Astrocyte (in vitro differentiated cells and primary cell): ENCODE data around the gene ZBTB44. TPM values are rescaled to one million over a fixed set of nuclear protein-coding genes. Genes with fewer than 3 reads are reported as not detected.

Source experiments
- DNase-seq: peaks from one replicate; pipeline ENCODE4 v3.0.0-alpha.2; 2010; ENCODE audit warnings: low read depth
- FAIRE-seq: peaks from 2 replicates; lab custom pipeline; 2011; peaks lifted over from hg19 to GRCh38; lab: Jason Lieb, UNC
- H2AFZ ChIP-seq: 2 replicates; pipeline ENCODE4 v1.6.0; 2012; ENCODE audit warnings: low read depth, low read length, inconsistent platforms
- H3K27ac ChIP-seq: 2 replicates; pipeline ENCODE4 v1.5.1; 2011; ENCODE audit warnings: low read depth, low read length, inconsistent platforms
- H3K27me3 ChIP-seq: 2 replicates; pipeline ENCODE4 v1.6.0; 2011; ENCODE audit warnings: low read length, inconsistent platforms; ENCODE audit not compliant: insufficient read depth
- H3K36me3 ChIP-seq: 2 replicates; pipeline ENCODE4 v1.5.1; 2011; ENCODE audit warnings: low read length, inconsistent platforms; ENCODE audit not compliant: insufficient read depth
- H3K4me1 ChIP-seq: 2 replicates; pipeline ENCODE4 v1.5.1; 2011; ENCODE audit warnings: low read length, inconsistent platforms; ENCODE audit not compliant: insufficient read depth
- H3K4me2 ChIP-seq: 2 replicates; pipeline ENCODE4 v1.6.0; 2012; ENCODE audit warnings: low read length, inconsistent platforms
- H3K4me3 ChIP-seq: 2 replicates; pipeline ENCODE4 v1.5.1; 2011; ENCODE audit warnings: low read depth, mild to moderate bottlenecking, low read length, inconsistent platforms; ENCODE audit not compliant: insufficient read depth
- H3K79me2 ChIP-seq: 2 replicates; pipeline ENCODE4 v1.6.0; 2012; ENCODE audit warnings: mild to moderate bottlenecking, low read length, inconsistent platforms; ENCODE audit not compliant: insufficient read depth
- H3K9ac ChIP-seq: 2 replicates; pipeline ENCODE4 v1.6.0; 2012; ENCODE audit warnings: mild to moderate bottlenecking, low read length, inconsistent platforms
- H3K9me3 ChIP-seq: 2 replicates; pipeline ENCODE4 v1.5.1; 2012; ENCODE audit warnings: low read depth, mild to moderate bottlenecking, low read length, inconsistent platforms; ENCODE audit not compliant: insufficient read depth
- H4K20me1 ChIP-seq: 2 replicates; pipeline ENCODE4 v1.6.0; 2012; ENCODE audit warnings: low read length, inconsistent platforms; ENCODE audit not compliant: insufficient read depth
- H3K27ac Mint-ChIP-seq: one replicate; pipeline ENCODE4 v1.8.0; 2021; ENCODE audit warnings: mild to moderate bottlenecking, mixed read lengths; ENCODE audit not compliant: unreplicated experiment
- H3K27me3 Mint-ChIP-seq: one replicate; pipeline ENCODE4 v1.8.0; 2021; ENCODE audit warnings: low read depth, mixed read lengths; ENCODE audit not compliant: unreplicated experiment
- H3K36me3 Mint-ChIP-seq: one replicate; pipeline ENCODE4 v1.8.0; 2021; ENCODE audit warnings: low read depth, mixed read lengths; ENCODE audit not compliant: unreplicated experiment
- H3K4me1 Mint-ChIP-seq: one replicate; pipeline ENCODE4 v1.8.0; 2021; ENCODE audit warnings: low read depth, mixed read lengths; ENCODE audit not compliant: unreplicated experiment
- H3K4me3 Mint-ChIP-seq: one replicate; pipeline ENCODE4 v1.8.0; 2021; ENCODE audit warnings: mild to moderate bottlenecking, moderate library complexity, mixed read lengths; ENCODE audit not compliant: unreplicated experiment
- H3K9me3 Mint-ChIP-seq: one replicate; pipeline ENCODE4 v1.8.0; 2021; ENCODE audit warnings: mild to moderate bottlenecking, mixed read lengths; ENCODE audit not compliant: unreplicated experiment
- EZH2 ChIP-seq: IDR thresholded peaks from 2 replicates; pipeline ENCODE4 v1.6.1; 2012; ENCODE audit warnings: mild to moderate bottlenecking, low read length, inconsistent platforms; ENCODE audit not compliant: insufficient read depth
- total RNA-seq: library from RNA; stranded (reverse); gene quantifications from 2 replicates; pipeline ENCODE4 v1.2.1, GENCODE V29; 2021
- TF ChIP-seq, protein P1 (sequence below): IDR thresholded peaks from 2 replicates; pipeline ENCODE4 v1.5.1; 2011; ENCODE audit warnings: low read depth, mild to moderate bottlenecking, inconsistent platforms, low read length, moderate library complexity; ENCODE audit not compliant: insufficient read depth

The ZBTB44 gene
- total RNA-seq, 1 donor from 2014 or later = 25.3 TPM

DNA sequence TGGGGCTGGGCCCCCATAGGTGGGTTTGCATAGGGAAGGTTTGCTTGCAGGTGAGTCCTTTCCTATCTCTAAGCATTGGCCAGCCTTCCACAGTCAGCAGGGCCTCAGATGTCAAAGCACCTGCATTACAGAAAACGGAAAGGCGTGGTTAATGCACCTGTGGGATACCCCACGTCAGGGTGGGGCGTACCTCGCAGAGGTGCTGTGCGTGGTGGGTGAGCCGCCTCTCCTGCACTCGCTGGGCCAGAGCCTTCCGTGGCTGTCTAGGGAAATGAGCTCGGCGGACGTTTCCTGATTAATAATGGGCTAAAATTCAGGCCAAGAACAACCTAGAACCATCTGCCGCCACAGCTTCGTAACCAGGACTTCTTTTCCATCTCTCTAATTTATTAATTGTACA, 122.8 kb downstream of the ZBTB44 start:
- Mint-ChIP-seq H3K4me3 (no peak overlapping the region), H3K36me3 (no peaks in the 10 kb centered on the region), H3K4me1 (no peaks in the 10 kb centered on the region), H3K9me3 (no peaks in the 10 kb centered on the region), H3K27me3 (peaks cover 11% of the 10 kb centered on the region), H3K27ac (no peak overlapping the region)
- H3K36me3 ChIP-seq = no peaks in the 10 kb centered on the region
- DNase-seq (no peak), FAIRE-seq (no peak)
- TF ChIP-seq EZH2 = no peak
- TF ChIP-seq, protein P1, sequence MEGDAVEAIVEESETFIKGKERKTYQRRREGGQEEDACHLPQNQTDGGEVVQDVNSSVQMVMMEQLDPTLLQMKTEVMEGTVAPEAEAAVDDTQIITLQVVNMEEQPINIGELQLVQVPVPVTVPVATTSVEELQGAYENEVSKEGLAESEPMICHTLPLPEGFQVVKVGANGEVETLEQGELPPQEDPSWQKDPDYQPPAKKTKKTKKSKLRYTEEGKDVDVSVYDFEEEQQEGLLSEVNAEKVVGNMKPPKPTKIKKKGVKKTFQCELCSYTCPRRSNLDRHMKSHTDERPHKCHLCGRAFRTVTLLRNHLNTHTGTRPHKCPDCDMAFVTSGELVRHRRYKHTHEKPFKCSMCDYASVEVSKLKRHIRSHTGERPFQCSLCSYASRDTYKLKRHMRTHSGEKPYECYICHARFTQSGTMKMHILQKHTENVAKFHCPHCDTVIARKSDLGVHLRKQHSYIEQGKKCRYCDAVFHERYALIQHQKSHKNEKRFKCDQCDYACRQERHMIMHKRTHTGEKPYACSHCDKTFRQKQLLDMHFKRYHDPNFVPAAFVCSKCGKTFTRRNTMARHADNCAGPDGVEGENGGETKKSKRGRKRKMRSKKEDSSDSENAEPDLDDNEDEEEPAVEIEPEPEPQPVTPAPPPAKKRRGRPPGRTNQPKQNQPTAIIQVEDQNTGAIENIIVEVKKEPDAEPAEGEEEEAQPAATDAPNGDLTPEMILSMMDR = no peak
- no peak overlapping the region for H3K27ac ChIP-seq
- no peaks in the 10 kb centered on the region for H3K9me3 ChIP-seq
- no peak overlapping the region for H3K9ac ChIP-seq
- H3K4me3 ChIP-seq = no peak overlapping the region
- no peaks in the 10 kb centered on the region for H4K20me1 ChIP-seq
- no peak overlapping the region for H2AFZ ChIP-seq
- H3K79me2 ChIP-seq = no peaks in the 10 kb centered on the region
- H3K4me2 ChIP-seq = no peak overlapping the region
- H3K4me1 ChIP-seq = no peaks in the 10 kb centered on the region
- H3K27me3 ChIP-seq = no peaks in the 10 kb centered on the region

DNA sequence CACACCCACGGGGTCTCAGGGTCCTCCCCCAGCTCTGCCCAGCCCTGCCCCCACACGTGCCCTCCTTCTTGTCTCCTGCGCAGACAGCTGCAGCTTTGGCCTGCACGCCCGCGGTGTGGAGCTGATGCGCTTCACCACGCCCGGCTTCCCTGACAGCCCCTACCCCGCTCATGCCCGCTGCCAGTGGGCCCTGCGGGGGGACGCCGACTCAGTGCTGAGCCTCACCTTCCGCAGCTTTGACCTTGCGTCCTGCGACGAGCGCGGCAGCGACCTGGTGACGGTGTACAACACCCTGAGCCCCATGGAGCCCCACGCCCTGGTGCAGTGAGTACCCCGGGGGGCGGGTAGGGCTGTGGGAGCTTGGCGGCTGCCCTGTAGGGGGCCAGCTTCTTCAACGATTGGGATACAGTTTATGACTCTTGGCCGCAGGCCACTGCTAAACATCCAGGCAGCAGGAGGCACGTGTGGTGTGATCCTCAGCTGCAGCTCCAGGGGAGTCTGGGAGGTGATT, 124.3 kb downstream of the ZBTB44 start:
- Histone ChIP-seq H3K9me3 (no peaks in the 10 kb centered on the region), H3K4me2 (no peak overlapping the region), H4K20me1 (no peaks in the 10 kb centered on the region), H3K36me3 (no peaks in the 10 kb centered on the region), H3K4me3 (no peak overlapping the region), H3K9ac (no peak overlapping the region), H3K27me3 (no peaks in the 10 kb centered on the region), H3K4me1 (no peaks in the 10 kb centered on the region), H2AFZ (no peak overlapping the region), H3K79me2 (no peaks in the 10 kb centered on the region), H3K27ac (no peak overlapping the region)
- FAIRE-seq (no peak), DNase-seq (no peak)
- Mint-ChIP-seq H3K27me3 (peaks cover 8% of the 10 kb centered on the region), H3K27ac (no peak overlapping the region), H3K4me3 (no peak overlapping the region), H3K9me3 (no peaks in the 10 kb centered on the region), H3K4me1 (no peaks in the 10 kb centered on the region), H3K36me3 (no peaks in the 10 kb centered on the region)
- no peak for TF ChIP-seq EZH2
- TF ChIP-seq, protein P1 = no peak

DNA sequence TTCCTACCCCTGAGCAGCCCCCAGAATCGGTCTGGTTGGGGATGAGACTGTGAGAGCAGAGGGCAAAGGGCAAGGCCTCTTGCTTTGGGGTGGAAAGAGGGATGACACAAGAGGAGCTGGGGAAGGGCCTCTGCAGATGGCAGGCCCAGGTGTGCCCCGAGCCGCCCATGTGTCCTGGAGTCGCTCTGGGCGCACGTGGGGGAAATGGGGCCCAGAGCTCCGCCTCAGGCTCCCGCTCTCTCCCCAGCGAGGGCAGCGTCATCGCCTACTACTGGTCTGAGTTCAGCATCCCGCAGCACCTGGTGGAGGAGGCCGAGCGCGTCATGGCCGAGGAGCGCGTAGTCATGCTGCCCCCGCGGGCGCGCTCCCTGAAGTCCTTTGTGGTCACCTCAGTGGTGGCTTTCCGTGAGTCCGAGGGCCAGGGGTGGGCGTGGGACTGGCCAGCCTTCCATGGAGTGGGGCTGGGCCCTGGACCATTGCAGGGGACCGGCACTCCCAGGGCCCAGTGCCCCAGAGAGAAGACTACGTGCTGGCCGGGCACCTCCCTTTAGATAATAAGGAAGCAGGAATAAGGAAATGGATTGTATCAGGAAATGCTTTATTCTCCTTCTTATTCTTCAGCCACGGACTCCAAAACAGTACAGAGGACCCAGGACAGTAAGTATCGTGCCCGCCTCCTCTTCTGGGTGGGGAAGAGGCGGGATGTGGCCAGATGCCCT, 125.1 kb downstream of the ZBTB44 start:
- FAIRE-seq (no peak), DNase-seq (no peak)
- H3K36me3 ChIP-seq = no peaks in the 10 kb centered on the region
- no peaks in the 10 kb centered on the region for H3K36me3 Mint-ChIP-seq
- no peak for TF ChIP-seq EZH2
- TF ChIP-seq, protein P1 = no peak
- no peak overlapping the region for H3K27ac ChIP-seq
- no peak overlapping the region for H2AFZ ChIP-seq
- no peak overlapping the region for H3K4me3 ChIP-seq
- peaks cover 3% of the 10 kb centered on the region for H3K9me3 Mint-ChIP-seq
- H3K27me3 ChIP-seq = no peaks in the 10 kb centered on the region
- no peak overlapping the region for H3K4me2 ChIP-seq
- peaks cover 8% of the 10 kb centered on the region for H3K27me3 Mint-ChIP-seq
- H3K4me1 Mint-ChIP-seq = no peaks in the 10 kb centered on the region
- H3K9me3 ChIP-seq = no peaks in the 10 kb centered on the region
- H3K9ac ChIP-seq = no peak overlapping the region
- H3K79me2 ChIP-seq = no peaks in the 10 kb centered on the region
- H3K27ac Mint-ChIP-seq = no peak overlapping the region
- H4K20me1 ChIP-seq = no peaks in the 10 kb centered on the region
- no peak overlapping the region for H3K4me3 Mint-ChIP-seq
- no peaks in the 10 kb centered on the region for H3K4me1 ChIP-seq
